Large intestine (tissue), 3 donors: Measurements from ENCODE around the gene FIZ1. TPM values are rescaled to one million over a fixed set of nuclear protein-coding genes. Genes with fewer than 3 reads are reported as not detected.
"Not testable (repeated sequence)": the region's sequence is repeated elsewhere in the genome, so short reads cannot be mapped to it uniquely, and the experiment has no call there.

Experiments
- DNase-seq, 2 donors: peaks; one replicate each; pipeline versions ENCODE4 v3.0.0 to v3.0.0-alpha.2; 2013
- H3K27ac ChIP-seq: one replicate; pipeline ENCODE4 v1.5.1; 2013; ENCODE audit warnings: low read length
- H3K27me3 ChIP-seq: 2 replicates; pipeline ENCODE4 v1.6.1; 2013; ENCODE audit warnings: low read length; ENCODE audit not compliant: control insufficient read depth, insufficient read depth
- H3K36me3 ChIP-seq: 2 replicates; pipeline ENCODE4 v1.6.1; 2013; ENCODE audit warnings: low read length; ENCODE audit not compliant: control insufficient read depth, insufficient read depth
- H3K4me1 ChIP-seq: one replicate; pipeline ENCODE4 v1.6.1; 2013; ENCODE audit warnings: low read length; ENCODE audit not compliant: control insufficient read depth, insufficient read depth
- H3K4me3 ChIP-seq: one replicate; pipeline ENCODE4 v1.5.1; 2013; ENCODE audit warnings: low read length
- H3K9me3 ChIP-seq: one replicate; pipeline ENCODE4 v1.6.1; 2013; ENCODE audit warnings: mild to moderate bottlenecking, low read depth, low read length, moderate library complexity; ENCODE audit not compliant: control insufficient read depth
- WGBS: methylation state at CpG from one replicate; pipeline ENCODE4 v1.1.5; 2013; ENCODE audit warnings: low lambda C conversion rate; ENCODE audit not compliant: insufficient coverage; 5-methylcytosine and 5-hydroxymethylcytosine counted together
- polyA plus RNA-seq: library from polyadenylated mRNA; unstranded; fragments of 120-200 nt; gene quantifications from one replicate; pipeline ENCODE4 v1.2.1, GENCODE V29; 2013

Gene FIZ1
- polyA plus RNA-seq, 1 donor, result 13.9 TPM

- not testable (repeated sequence) for H3K4me1 ChIP-seq, H3K36me3 ChIP-seq, H3K9me3 ChIP-seq, H3K4me3 ChIP-seq, H3K27me3 ChIP-seq, DNase-seq, H3K27ac ChIP-seq
- no CpG with 5 or more reads among the region's 5 CpGs for WGBS
Measured at GRCh38 chr19:55569477-55569876, 29.8 kb downstream of the FIZ1 start.

- Histone ChIP-seq H3K27me3 (no peaks in the 10 kb centered on the region), H3K36me3 (no peaks in the 10 kb centered on the region), H3K9me3 (peaks cover 7% of the 10 kb centered on the region), H3K4me1 (peaks cover 20% of the 10 kb centered on the region), H3K27ac (no peak overlapping the region), H3K4me3 (no peak overlapping the region)
- no peak for DNase-seq
Measured at GRCh38 chr19:55567708-55568328, 31.5 kb downstream of the FIZ1 start.

- Histone ChIP-seq H3K4me3 (no peak overlapping the region), H3K36me3 (no peaks in the 10 kb centered on the region), H3K9me3 (peaks cover 7% of the 10 kb centered on the region), H3K27ac (no peak overlapping the region), H3K27me3 (no peaks in the 10 kb centered on the region), H3K4me1 (peaks cover 21% of the 10 kb centered on the region)
- no peak for DNase-seq
- WGBS, result 30% methylated on average over 2 of the region's 9 CpGs
Measured at GRCh38 chr19:55566823-55567222, 32.5 kb downstream of the FIZ1 start.

GRCh38 chr19:55563261-55563690, 36.0 kb downstream of the FIZ1 start:
- 23% methylated on average over 5 of the region's 12 CpGs for WGBS
- Histone ChIP-seq H3K4me3 (no peak overlapping the region), H3K27me3 (peaks cover 4% of the 10 kb centered on the region), H3K27ac (peak overlapping the region; percentile 33), H3K4me1 (peaks cover 21% of the 10 kb centered on the region), H3K9me3 (peaks cover 7% of the 10 kb centered on the region), H3K36me3 (no peaks in the 10 kb centered on the region)
- DNase-seq, result peak in 1 of 2 donors; percentile 63

- no CpG with 5 or more reads among the region's 9 CpGs for WGBS
- Histone ChIP-seq H3K4me3 (no peak overlapping the region), H3K4me1 (peaks cover 18% of the 10 kb centered on the region), H3K27ac (no peak overlapping the region), H3K9me3 (peaks cover 4% of the 10 kb centered on the region), H3K27me3 (peaks cover 4% of the 10 kb centered on the region), H3K36me3 (no peaks in the 10 kb centered on the region)
- DNase-seq, result no peak
Measured at GRCh38 chr19:55559684-55560083, 39.6 kb downstream of the FIZ1 start.

GRCh38 chr19:55554741-55555152, 44.6 kb downstream of the FIZ1 start:
- Histone ChIP-seq H3K9me3 (no peaks in the 10 kb centered on the region), H3K36me3 (no peaks in the 10 kb centered on the region), H3K4me3 (no peak overlapping the region), H3K27me3 (peaks cover 21% of the 10 kb centered on the region), H3K27ac (no peak overlapping the region), H3K4me1 (peaks cover 6% of the 10 kb centered on the region)
- WGBS, result no CpG with 5 or more reads among the region's 8 CpGs
- no peak for DNase-seq

GRCh38 chr19:55554302-55554701, 45.0 kb downstream of the FIZ1 start:
- H3K36me3 ChIP-seq, result no peaks in the 10 kb centered on the region
- WGBS, result no CpG with 5 or more reads among the region's 9 CpGs
- no peak for DNase-seq
- peaks cover 10% of the 10 kb centered on the region for H3K4me1 ChIP-seq
- no peak overlapping the region for H3K4me3 ChIP-seq
- peaks cover 22% of the 10 kb centered on the region for H3K27me3 ChIP-seq
- H3K9me3 ChIP-seq, result no peaks in the 10 kb centered on the region
- H3K27ac ChIP-seq, result no peak overlapping the region

GRCh38 chr19:55553217-55554182, 45.8 kb downstream of the FIZ1 start:
- Histone ChIP-seq H3K27me3 (peaks cover 22% of the 10 kb centered on the region), H3K9me3 (no peaks in the 10 kb centered on the region), H3K4me1 (peaks cover 10% of the 10 kb centered on the region), H3K36me3 (no peaks in the 10 kb centered on the region), H3K27ac (no peak overlapping the region), H3K4me3 (no peak overlapping the region)
- DNase-seq, result no peak
- WGBS, result 32% methylated on average over 6 of the region's 13 CpGs

- Histone ChIP-seq H3K9me3 (no peaks in the 10 kb centered on the region), H3K27me3 (peaks cover 22% of the 10 kb centered on the region), H3K27ac (no peak overlapping the region), H3K36me3 (no peaks in the 10 kb centered on the region), H3K4me1 (peaks cover 10% of the 10 kb centered on the region), H3K4me3 (no peak overlapping the region)
- DNase-seq, result no peak
- WGBS, result 74% methylated on average over 3 of the region's 13 CpGs
Measured at GRCh38 chr19:55552620-55553019, 46.7 kb downstream of the FIZ1 start.

- Histone ChIP-seq H3K4me1 (peaks cover 10% of the 10 kb centered on the region), H3K27ac (no peak overlapping the region)
- no CpG with 5 or more reads among the region's 5 CpGs for WGBS
Measured at GRCh38 chr19:55552206-55552605, 47.1 kb downstream of the FIZ1 start.

More at GRCh38 chr19:55552206-55552605, 47.1 kb downstream of the FIZ1 start:
- Histone ChIP-seq H3K9me3 (no peaks in the 10 kb centered on the region), H3K4me3 (no peak overlapping the region), H3K27me3 (peaks cover 22% of the 10 kb centered on the region), H3K36me3 (no peaks in the 10 kb centered on the region)
- no peak for DNase-seq
